ENCODE data around the gene SYT8. TPM values are rescaled to one million over a fixed set of nuclear protein-coding genes. Genes with fewer than 3 reads are reported as not detected.

SYT8 gene
- total RNA-seq, 1 experiment from 2014 or later = 1.0 TPM

GRCh38 chr11:1881442-1882264 lies 46.9 kb downstream of the SYT8 start:
- no peaks in the 10 kb centered on the region for H3K79me2 ChIP-seq (ENCODE audit: insufficient read depth, low read length)
- no peak overlapping the region for H2AFZ ChIP-seq (ENCODE audit: low read depth, low read length, poor library complexity, severe bottlenecking)
- H3K4me3 ChIP-seq (replicated peaks in 1 of 2; ENCODE audit: low read depth in 1 of 2, low read length in 2 of 2) = no peak overlapping the region
- H3K27ac ChIP-seq (ENCODE audit: low read depth, low read length) = no peak overlapping the region
- H3K4me2 ChIP-seq (ENCODE audit: low read length) = no peak overlapping the region
- H3K9me3 ChIP-seq (ENCODE audit: control insufficient read depth in 1 of 2, insufficient read depth in 1 of 2, low read depth in 1 of 2, low read length in 2 of 2) = no peaks in the 10 kb centered on the region
- DNase-seq (ENCODE audit: low read depth, low spot score) (no peak), ATAC-seq (peak; percentile 18)
- RAD21 ChIA-PET (ENCODE audit: low non-redundant PET in 1 of 2, low total read pairs in 2 of 2, uncharacterized antibody in 2 of 2, unreplicated experiment in 2 of 2) = interaction anchor here (0.6 to 2.1 kb wide), 8 partner anchors 42 to 275 kb away, joined by 3 to 18 read pairs (median 5); no protein-coding TSS in a partner anchor
- 0 out of 2 replicates have a peak, but pooled peaks cover 4% of the 10 kb centered on the region for H3K27me3 ChIP-seq (ENCODE audit: insufficient read depth, low read length)
- no peaks in the 10 kb centered on the region for H4K20me1 ChIP-seq (ENCODE audit: insufficient read depth)
- CTCF ChIA-PET = interaction anchor here (0.5 to 2.5 kb wide), 26 partner anchors 15 to 1188 kb away, joined by 3 to 60 read pairs (median 5); partner anchors contain the start of genes H19, SYT8, TNNI2 and TNNT3
- no peak overlapping the region for H3K9ac ChIP-seq (ENCODE audit: low read length)
- peaks cover 0 to 1% of the 10 kb centered on the region in 2 experiments; a peak in 1 of 4 replicates for H3K4me1 ChIP-seq (ENCODE audit: control insufficient read depth in 1 of 2, insufficient read depth in 2 of 2, low read length in 2 of 2)
- BruUV-seq (replicated peaks) = no TSS peak
- no peaks in the 10 kb centered on the region for H3K36me3 ChIP-seq (ENCODE audit: control insufficient read depth in 1 of 2, insufficient read depth in 2 of 2, low read length in 2 of 2)
- TF ChIP-seq CBX3 (IDR thresholded peaks at IDR 0.05; ENCODE audit: low read depth) = no peak
- TF ChIP-seq EGR1 (IDR thresholded peaks at IDR 0.05; ENCODE audit: low read depth) = no peak
- TF ChIP-seq CEBPB (IDR thresholded peaks at IDR 0.05; ENCODE audit: low read depth) = no peak
- TF ChIP-seq ZFX (IDR thresholded peaks at IDR 0.05) = no peak
- no peak for TF ChIP-seq EZH2 (IDR thresholded peaks at IDR 0.05)
- TF ChIP-seq MAX (IDR thresholded peaks at IDR 0.05) = no peak
- no peak for TF ChIP-seq POLR2AphosphoS5 (IDR thresholded peaks at IDR 0.05; ENCODE audit: low read depth, low read length)
- TF ChIP-seq YY1 (IDR thresholded peaks at IDR 0.05; ENCODE audit: extremely low read depth, insufficient replicate concordance, low read depth, low read length) = no peak
- no peak for TF ChIP-seq EZH2phosphoT487 (IDR thresholded peaks at IDR 0.05; ENCODE audit: borderline replicate concordance)
- intact Hi-C loops (cut with micrococcal nuclease) = loop anchor here (1.0 to 5.0 kb wide), 3 partner anchors 36 to 269 kb away; partner anchors contain the start of gene TNNT3
- POLR2A ChIA-PET = interaction anchor here (0.6 to 1.3 kb wide), 2 partner anchors 269 to 270 kb away, joined by 3 to 5 read pairs; no protein-coding TSS in a partner anchor
- H3K9me2 ChIP-seq (ENCODE audit: insufficient read depth) = no peaks in the 10 kb centered on the region
